Activated naive CD8-positive, alpha-beta T cell treated with anti-CD3 and anti-CD28 coated beads, Interleukin-2, amount 10 ng/mL, durations not matched to agents 7 days and 5 days (primary cell): ENCODE results near the gene KMT2A. TPM values are rescaled to one million over a fixed set of nuclear protein-coding genes. Genes with fewer than 3 reads are reported as not detected.
A peak's percentile ranks its signal among the peaks of the same experiment; 100 is the strongest.

Experiments used
- ATAC-seq: fragments of 150-1000 bp; cut with Tn5 transposase; one replicate; pipeline ENCODE4 v1.10.0; 2021; ENCODE audit warnings: low read depth, moderate library complexity
- POLR2A ChIA-PET: fragments of 350-600 bp; sonication (Branson Sonifier 250); formaldehyde crosslinking; loops from one replicate; lab custom pipeline; 2021; ENCODE audit warnings: antibody characterized with exemption; lab: Charles Lee
- DNase-seq: peaks from one replicate; pipeline ENCODE4 v3.0.0; 2021
- H3K27ac Mint-ChIP-seq: one replicate; pipeline ENCODE4 v1.8.0; 2022; ENCODE audit warnings: mild to moderate bottlenecking, mixed read lengths
- H3K27me3 Mint-ChIP-seq: one replicate; pipeline ENCODE4 v1.8.0; 2022; ENCODE audit warnings: mild to moderate bottlenecking, moderate library complexity, mixed read lengths
- H3K36me3 Mint-ChIP-seq: one replicate; pipeline ENCODE4 v1.8.0; 2021; ENCODE audit warnings: mild to moderate bottlenecking, mixed read lengths
- H3K4me1 Mint-ChIP-seq: one replicate; pipeline ENCODE4 v1.8.0; 2021; ENCODE audit warnings: mixed read lengths
- H3K4me3 Mint-ChIP-seq: one replicate; pipeline ENCODE4 v1.8.0; 2022; ENCODE audit warnings: mild to moderate bottlenecking, moderate library complexity, mixed read lengths
- H3K9me3 Mint-ChIP-seq: one replicate; pipeline ENCODE4 v1.8.0; 2021; ENCODE audit warnings: mixed read lengths
- total RNA-seq, 2 experiments: library from RNA; stranded (reverse); gene quantifications; one replicate each; pipeline ENCODE4 v1.2.3, GENCODE V29; 2021

Gene KMT2A
- total RNA-seq, 2 experiments from 2014 or later, result 117 to 126 TPM

- DNase-seq, result no peak
- Mint-ChIP-seq H3K36me3 (peaks cover 24% of the 10 kb centered on the region), H3K4me1 (peaks cover 8% of the 10 kb centered on the region), H3K4me3 (no peak overlapping the region), H3K27ac (no peak overlapping the region), H3K9me3 (no peaks in the 10 kb centered on the region), H3K27me3 (no peaks in the 10 kb centered on the region)
- POLR2A ChIA-PET, result interaction anchor here (0.6 kb wide), 1 partner anchor 105 kb away, joined by 3 read pairs; no protein-coding TSS in a partner anchor
- ATAC-seq, result no peak
Measured at GRCh38 chr11:118524356-118524755, 88.1 kb downstream of the KMT2A start.

DNA sequence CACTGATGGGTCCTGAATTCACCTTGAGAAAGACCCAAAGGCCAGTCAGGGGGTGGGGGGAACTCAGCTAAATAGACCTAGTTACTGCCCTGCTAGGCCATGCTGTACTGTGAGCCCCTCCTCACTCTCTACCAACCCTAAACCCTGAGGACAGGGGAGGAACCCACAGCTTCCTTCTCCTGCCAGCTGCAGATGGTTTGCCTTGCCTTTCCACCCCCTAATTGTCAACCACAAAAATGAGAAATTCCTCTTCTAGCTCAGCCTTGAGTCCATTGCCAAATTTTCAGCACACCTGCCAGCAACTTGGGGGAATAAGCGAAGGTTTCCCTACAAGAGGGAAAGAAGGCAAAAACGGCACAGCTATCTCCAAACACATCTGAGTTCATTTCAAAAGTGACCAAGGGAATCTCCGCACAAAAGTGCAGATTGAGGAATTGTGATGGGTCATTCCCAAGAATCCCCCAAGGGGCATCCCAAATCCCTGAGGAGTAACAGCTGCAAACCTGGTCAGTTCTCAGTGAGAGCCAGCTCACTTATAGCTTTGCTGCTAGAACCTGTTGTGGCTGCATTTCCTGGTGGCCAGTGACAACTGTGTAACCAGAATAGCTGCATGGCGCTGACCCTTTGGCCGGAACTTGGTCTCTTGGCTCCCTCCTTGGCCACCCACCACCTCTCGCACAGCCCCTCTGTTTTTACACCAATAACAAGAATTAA, 88.6 kb downstream of the KMT2A start:
- POLR2A ChIA-PET, result interaction anchor here (0.6 kb wide), 1 partner anchor 106 kb away, joined by 3 read pairs; no protein-coding TSS in a partner anchor
- Mint-ChIP-seq H3K36me3 (peaks cover 19% of the 10 kb centered on the region), H3K9me3 (no peaks in the 10 kb centered on the region), H3K27me3 (no peaks in the 10 kb centered on the region), H3K4me1 (peaks cover 10% of the 10 kb centered on the region), H3K4me3 (no peak overlapping the region), H3K27ac (no peak overlapping the region)
- DNase-seq (no peak), ATAC-seq (no peak)

GRCh38 chr11:118526688-118527087, 90.4 kb downstream of the KMT2A start:
- no peak for ATAC-seq
- Mint-ChIP-seq H3K27me3 (no peaks in the 10 kb centered on the region), H3K36me3 (peaks cover 12% of the 10 kb centered on the region), H3K27ac (no peak overlapping the region), H3K4me1 (peaks cover 16% of the 10 kb centered on the region), H3K4me3 (no peak overlapping the region), H3K9me3 (no peaks in the 10 kb centered on the region)
- POLR2A ChIA-PET, result no interaction called here
- no peak for DNase-seq

DNA sequence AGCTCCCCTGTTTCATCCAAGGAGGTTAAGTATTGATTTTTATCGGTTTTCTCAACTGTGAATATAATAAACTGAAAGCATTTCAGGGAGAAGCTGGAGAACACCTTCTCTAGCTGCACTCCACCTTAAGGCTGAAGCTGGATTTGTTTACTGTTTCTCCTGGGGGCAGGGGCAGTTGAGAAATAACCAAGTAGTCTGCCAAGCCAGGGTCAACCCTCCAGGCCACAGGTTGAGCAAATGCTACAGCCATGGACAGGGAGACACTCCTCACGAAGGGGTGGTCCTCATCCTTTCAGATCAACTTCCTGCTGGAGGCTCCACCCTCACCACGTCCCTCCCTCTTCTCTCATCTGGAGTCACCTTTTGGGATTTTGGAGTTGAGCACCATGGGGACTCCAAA, 90.8 kb downstream of the KMT2A start, which contains the start of gene TTC36:
TTC36 (plus strand) TSS at position 366 of the 400 bp plus-strand sequence; CDS start at position 387, 21 bp downstream.
- Mint-ChIP-seq H3K4me1 (peaks cover 19% of the 10 kb centered on the region), H3K4me3 (no peak within 1 kb of the TSS), H3K9me3 (no peaks in the 10 kb centered on the region), H3K36me3 (peaks cover 8% of the 10 kb centered on the region), H3K27me3 (no peaks in the 10 kb centered on the region), H3K27ac (peak within 1 kb of the TSS; percentile 33)
- ATAC-seq (no peak), DNase-seq (no peak)
- POLR2A ChIA-PET, result no interaction called here

DNA sequence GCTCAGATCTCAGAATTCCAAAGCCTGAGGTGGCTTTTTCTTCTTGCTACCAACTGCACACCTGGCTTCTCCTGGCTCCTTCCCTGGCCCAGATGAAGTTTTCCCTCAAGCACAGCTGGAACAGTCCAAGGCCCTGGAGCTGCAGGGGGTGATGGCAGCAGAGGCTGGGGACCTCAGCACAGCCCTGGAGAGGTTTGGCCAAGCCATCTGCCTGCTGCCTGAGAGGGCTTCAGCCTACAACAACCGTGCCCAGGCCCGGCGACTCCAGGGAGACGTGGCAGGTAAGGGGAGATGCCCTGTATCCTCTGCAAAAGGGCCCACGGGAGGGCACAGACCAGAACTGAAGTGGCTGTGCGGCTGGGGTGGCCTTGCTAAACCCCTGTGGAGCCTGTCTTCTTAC, 92.2 kb downstream of the KMT2A start:
- H3K4me1 Mint-ChIP-seq, result peaks cover 16% of the 10 kb centered on the region
- POLR2A ChIA-PET, result no interaction called here
- H3K9me3 Mint-ChIP-seq, result no peaks in the 10 kb centered on the region
- H3K4me3 Mint-ChIP-seq, result no peak overlapping the region
- no peak for DNase-seq
- peaks cover 8% of the 10 kb centered on the region for H3K36me3 Mint-ChIP-seq
- H3K27me3 Mint-ChIP-seq, result no peaks in the 10 kb centered on the region
- ATAC-seq, result no peak
- H3K27ac Mint-ChIP-seq, result no peak overlapping the region

GRCh38 chr11:118529584-118530175, 93.4 kb downstream of the KMT2A start:
- ATAC-seq (no peak), DNase-seq (no peak)
- Mint-ChIP-seq H3K4me1 (peaks cover 16% of the 10 kb centered on the region), H3K27me3 (no peaks in the 10 kb centered on the region), H3K9me3 (no peaks in the 10 kb centered on the region), H3K4me3 (peak overlapping the region; percentile 92), H3K27ac (peak overlapping the region; percentile 48), H3K36me3 (peaks cover 7% of the 10 kb centered on the region)
- POLR2A ChIA-PET, result interaction anchor here (0.6 kb wide), 1 partner anchor 42 kb away, joined by 3 read pairs; no protein-coding TSS in a partner anchor

- ATAC-seq (no peak), DNase-seq (no peak)
- peaks cover 16% of the 10 kb centered on the region for H3K4me1 Mint-ChIP-seq
- H3K27ac Mint-ChIP-seq, result peak overlapping the region; percentile 48
- H3K36me3 Mint-ChIP-seq, result peaks cover 7% of the 10 kb centered on the region
- H3K27me3 Mint-ChIP-seq, result no peaks in the 10 kb centered on the region
- POLR2A ChIA-PET, result no interaction called here
- H3K4me3 Mint-ChIP-seq, result peak overlapping the region; percentile 92
- no peaks in the 10 kb centered on the region for H3K9me3 Mint-ChIP-seq
Measured at GRCh38 chr11:118530180-118530682, 93.9 kb downstream of the KMT2A start.

DNA sequence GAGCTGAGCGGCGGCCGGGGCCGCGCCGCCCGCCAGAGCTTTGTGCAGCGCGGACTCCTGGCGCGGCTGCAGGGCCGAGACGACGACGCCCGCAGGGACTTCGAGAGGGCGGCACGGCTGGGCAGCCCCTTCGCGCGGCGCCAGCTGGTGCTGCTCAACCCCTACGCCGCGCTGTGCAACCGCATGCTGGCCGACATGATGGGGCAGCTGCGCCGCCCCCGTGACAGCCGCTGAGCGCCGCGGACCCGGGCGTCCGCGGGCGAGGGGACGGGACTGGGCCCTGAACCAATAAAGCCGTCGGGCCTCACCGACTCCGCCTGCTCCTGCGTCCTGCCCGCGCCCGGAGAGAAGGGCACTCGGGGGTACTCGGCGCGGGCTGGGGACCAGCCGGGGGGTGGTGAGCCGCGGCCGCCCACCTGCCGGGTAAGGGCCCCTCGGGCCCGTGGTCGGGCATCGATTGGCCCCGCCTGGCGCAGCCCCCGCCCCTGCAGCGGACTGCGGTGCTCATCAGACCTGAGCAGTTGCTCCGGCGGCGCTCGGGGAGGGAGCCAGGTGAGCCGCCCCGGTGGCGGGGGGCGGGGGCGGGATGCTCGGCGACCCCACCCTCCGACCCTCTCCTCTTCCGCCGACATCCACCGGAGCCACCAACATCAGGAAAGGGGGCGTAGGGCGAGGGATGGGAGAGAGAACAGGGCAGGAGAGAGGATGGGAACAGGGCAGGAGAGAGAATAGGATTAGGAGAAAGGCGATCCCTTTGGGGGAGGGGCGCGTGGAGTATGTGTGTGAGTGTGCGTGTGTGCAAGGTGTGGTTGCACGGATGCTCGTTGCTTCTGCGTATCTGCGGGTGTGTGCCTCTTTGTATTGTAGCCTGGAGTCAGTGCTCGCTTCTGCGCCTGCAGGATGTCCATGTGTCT, 94.6 kb downstream of the KMT2A start, which contains the start of gene TMEM25:
TMEM25 (plus strand) TSS at position 510 of the 914 bp plus-strand sequence. CDS start 610 bp downstream, outside the sequence.
- peaks cover 7% of the 10 kb centered on the region for H3K36me3 Mint-ChIP-seq
- POLR2A ChIA-PET, result no interaction called here
- H3K9me3 Mint-ChIP-seq, result no peaks in the 10 kb centered on the region
- ATAC-seq (peak; percentile 85), DNase-seq (peak; percentile 85)
- H3K27me3 Mint-ChIP-seq, result no peaks in the 10 kb centered on the region
- peaks cover 16% of the 10 kb centered on the region for H3K4me1 Mint-ChIP-seq
- peak within 1 kb of the TSS; percentile 84 for H3K27ac Mint-ChIP-seq
- H3K4me3 Mint-ChIP-seq, result peak within 1 kb of the TSS; percentile 92

- Mint-ChIP-seq H3K4me3 (peak overlapping the region; percentile 92), H3K4me1 (peaks cover 16% of the 10 kb centered on the region), H3K27ac (peak overlapping the region; percentile 84), H3K36me3 (peaks cover 7% of the 10 kb centered on the region), H3K27me3 (no peaks in the 10 kb centered on the region), H3K9me3 (no peaks in the 10 kb centered on the region)
- ATAC-seq (peak; percentile 16), DNase-seq (no peak)
- POLR2A ChIA-PET, result no interaction called here
Measured at GRCh38 chr11:118531597-118532084, 95.3 kb downstream of the KMT2A start.

- H3K36me3 Mint-ChIP-seq, result peaks cover 7% of the 10 kb centered on the region
- peak overlapping the region; percentile 84 for H3K27ac Mint-ChIP-seq
- POLR2A ChIA-PET, result no interaction called here
- H3K4me3 Mint-ChIP-seq, result peak overlapping the region; percentile 92
- ATAC-seq (no peak), DNase-seq (no peak)
- no peaks in the 10 kb centered on the region for H3K9me3 Mint-ChIP-seq
- H3K27me3 Mint-ChIP-seq, result no peaks in the 10 kb centered on the region
- peaks cover 16% of the 10 kb centered on the region for H3K4me1 Mint-ChIP-seq
Measured at GRCh38 chr11:118532091-118532490, 95.8 kb downstream of the KMT2A start.

DNA sequence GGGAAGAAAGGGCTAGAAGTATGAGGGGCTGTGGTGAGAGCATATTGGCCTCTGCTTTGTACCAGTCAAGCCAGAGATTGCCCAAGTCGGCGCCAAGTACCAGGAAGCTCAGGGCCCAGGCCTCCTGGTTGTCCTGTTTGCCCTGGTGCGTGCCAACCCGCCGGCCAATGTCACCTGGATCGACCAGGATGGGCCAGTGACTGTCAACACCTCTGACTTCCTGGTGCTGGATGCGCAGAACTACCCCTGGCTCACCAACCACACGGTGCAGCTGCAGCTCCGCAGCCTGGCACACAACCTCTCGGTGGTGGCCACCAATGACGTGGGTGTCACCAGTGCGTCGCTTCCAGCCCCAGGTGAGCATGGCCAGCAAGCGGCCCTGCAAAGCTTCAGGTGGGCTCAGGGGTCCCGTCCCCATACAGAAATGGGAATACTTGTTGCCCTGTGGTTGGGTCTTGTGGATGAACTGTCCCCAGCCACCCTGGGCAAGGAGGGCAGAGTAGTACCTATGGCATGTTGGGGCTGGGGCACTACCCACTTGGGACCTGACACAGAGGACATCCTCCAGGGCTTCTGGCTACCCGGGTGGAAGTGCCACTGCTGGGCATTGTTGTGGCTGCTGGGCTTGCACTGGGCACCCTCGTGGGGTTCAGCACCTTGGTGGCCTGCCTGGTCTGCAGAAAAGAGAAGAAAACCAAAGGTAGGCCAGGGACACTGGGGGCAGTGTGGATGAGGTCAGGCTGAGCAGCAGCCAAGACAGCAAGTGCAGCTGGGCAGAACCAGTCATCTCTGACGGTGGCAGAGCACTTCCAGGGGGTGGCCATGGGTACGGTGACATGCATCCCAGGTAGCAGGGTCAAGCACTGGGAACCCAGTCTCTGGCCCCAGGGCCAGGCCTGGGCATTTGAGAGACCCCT, 96.8 kb downstream of the KMT2A start:
- Mint-ChIP-seq H3K4me1 (peaks cover 15% of the 10 kb centered on the region), H3K4me3 (no peak overlapping the region), H3K9me3 (no peaks in the 10 kb centered on the region), H3K36me3 (peaks cover 1% of the 10 kb centered on the region), H3K27me3 (no peaks in the 10 kb centered on the region), H3K27ac (no peak overlapping the region)
- POLR2A ChIA-PET, result interaction anchor here (0.5 kb wide), 1 partner anchor 69 kb away, joined by 3 read pairs; no protein-coding TSS in a partner anchor
- DNase-seq (no peak), ATAC-seq (no peak)
